HCT116 (cell line): ENCODE measurements around the gene HPN. TPM values are rescaled to one million over a fixed set of nuclear protein-coding genes. Genes with fewer than 3 reads are reported as not detected.

Experiments
- ATAC-seq: fragments of 200-7000 bp; cut with Tn5 transposase; 2 replicates; pipeline ENCODE4 v1.9.1; 2020; ENCODE audit warnings: mild to moderate bottlenecking, moderate library complexity
- BruUV-seq: library from RNA; stranded (reverse); fragments of 400-500 nt; replicated peaks from 2 replicates; lab custom pipeline; 2021; lab: Mats Ljungman, UMichigan
- CTCF ChIA-PET: fragments of 300-600 bp; sonication (Branson Sonifier 250); formaldehyde crosslinking; loops from one replicate; lab custom pipeline; 2021; ENCODE audit warnings: antibody characterized with exemption; lab: Charles Lee
- POLR2A ChIA-PET: fragments of 300-600, 350-600 bp; sonication (Branson Sonifier 250); formaldehyde crosslinking; loops from one replicate; lab custom pipeline; 2021; ENCODE audit warnings: antibody characterized with exemption; lab: Charles Lee
- RAD21 ChIA-PET, 2 experiments: fragments of 300-600 bp; sonication (Branson Sonifier 250); formaldehyde crosslinking; loops; one replicate each; lab custom pipeline; 2023; ENCODE audit warnings: low total read pairs in 2 of 2; ENCODE audit not compliant: uncharacterized antibody in 2 of 2, unreplicated experiment in 2 of 2, low non-redundant PET in 1 of 2; lab: Charles Lee
- DNase-seq: peaks from one replicate; pipeline ENCODE4 v3.0.0-alpha.2; 2010; ENCODE audit warnings: low read depth, low spot score
- H2AFZ ChIP-seq: fragments of 200-600 bp; shearing (Covaris generic), sonication (generic); 2 replicates; pipeline ENCODE4 v1.6.1; 2017; ENCODE audit warnings: low read depth, mixed run types, mixed read lengths, antibody characterized with exemption, low read length; ENCODE audit not compliant: poor library complexity, severe bottlenecking
- H3K27ac ChIP-seq: 2 replicates; pipeline ENCODE4 v1.5.1; 2012; ENCODE audit warnings: low read depth, low read length
- H3K27me3 ChIP-seq: fragments of 200-600 bp; sonication (generic); 2 replicates; pipeline ENCODE4 v1.6.1; 2016; ENCODE audit warnings: mixed run types, low read length, mixed read lengths; ENCODE audit not compliant: insufficient read depth
- H3K36me3 ChIP-seq, 2 experiments: fragments of 200-500 bp in 1 of 2; fragments of 200-600 bp in 1 of 2; sonication (Bioruptor generic) in 1 of 2; sonication (generic) in 1 of 2; 2 replicates each; pipeline versions ENCODE4 v1.5.1 to v1.6.1; 2014 to 2016; ENCODE audit warnings: low read length in 2 of 2, inconsistent platforms in 1 of 2, mixed read lengths in 1 of 2, mixed run types in 1 of 2; ENCODE audit not compliant: insufficient read depth in 2 of 2, control insufficient read depth in 1 of 2
- H3K4me1 ChIP-seq, 2 experiments: fragments of 200-600 bp in 1 of 2; sonication (generic) in 1 of 2; 2 replicates each; pipeline versions ENCODE4 v1.5.1 to v1.6.1; 2012 to 2017; ENCODE audit warnings: low read length in 2 of 2, inconsistent platforms in 1 of 2, mild to moderate bottlenecking in 1 of 2, mixed read lengths in 1 of 2, mixed run types in 1 of 2, moderate library complexity in 1 of 2; ENCODE audit not compliant: insufficient read depth in 2 of 2, control insufficient read depth in 1 of 2
- H3K4me2 ChIP-seq: fragments of 200-600 bp; sonication (generic); 2 replicates; pipeline ENCODE4 v1.6.1; 2017; ENCODE audit warnings: mixed run types, low read length, mixed read lengths
- H3K4me3 ChIP-seq, 2 experiments: fragments of 200-600 bp in 1 of 2; sonication (generic) in 1 of 2; replicated peaks in 1 of 2; 2 replicates each; pipeline ENCODE4 v1.5.1; 2011 to 2016; ENCODE audit warnings: low read length in 2 of 2, control low read depth in 1 of 2, low read depth in 1 of 2, mild to moderate bottlenecking in 1 of 2, mixed read lengths in 1 of 2, mixed run types in 1 of 2
- H3K79me2 ChIP-seq: fragments of 200-600 bp; sonication (generic); 2 replicates; pipeline ENCODE4 v1.6.1; 2017; ENCODE audit warnings: mild to moderate bottlenecking, mixed run types, low read length, moderate library complexity, mixed read lengths; ENCODE audit not compliant: insufficient read depth
- H3K9ac ChIP-seq: fragments of 200-600 bp; sonication (generic); 2 replicates; pipeline ENCODE4 v1.6.1; 2016; ENCODE audit warnings: low read length, mixed read lengths
- H3K9me2 ChIP-seq: fragments of 200-600 bp; sonication (generic), shearing (Covaris generic); 2 replicates; pipeline ENCODE4 v1.6.1; 2017; ENCODE audit warnings: mixed run types, mild to moderate bottlenecking, moderate library complexity; ENCODE audit not compliant: insufficient read depth
- H3K9me3 ChIP-seq, 2 experiments: fragments of 200-500 bp in 1 of 2; fragments of 200-600 bp in 1 of 2; sonication (Bioruptor generic) in 1 of 2; sonication (generic) in 1 of 2; 2 replicates each; pipeline ENCODE4 v1.6.1; 2014 to 2017; ENCODE audit warnings: low read length in 2 of 2, mixed read lengths in 2 of 2, inconsistent platforms in 1 of 2, low read depth in 1 of 2, mild to moderate bottlenecking in 1 of 2, mixed run types in 1 of 2, moderate library complexity in 1 of 2; ENCODE audit not compliant: control insufficient read depth in 1 of 2, insufficient read depth in 1 of 2
- H4K20me1 ChIP-seq: fragments of 200-600 bp; sonication (generic), shearing (Covaris generic); 2 replicates; pipeline ENCODE4 v1.6.1; 2017; ENCODE audit warnings: mixed run types, mild to moderate bottlenecking, moderate library complexity; ENCODE audit not compliant: insufficient read depth
- CEBPB ChIP-seq: IDR thresholded peaks from 2 replicates; pipeline ENCODE4 v1.6.1; 2012; ENCODE audit warnings: low read depth
- CTCF ChIP-seq, 3 experiments: fragments of 200-600 bp in 1 of 3; sonication (generic) in 1 of 3; IDR thresholded peaks in 2 of 3; conservative IDR thresholded peaks in 1 of 3; 2 replicates each; pipeline ENCODE4 v1.5.1; 2012 to 2017; ENCODE audit warnings: low read depth in 2 of 3, low read length in 2 of 3, antibody characterized with exemption in 1 of 3, borderline replicate concordance in 1 of 3, control low read depth in 1 of 3, mild to moderate bottlenecking in 1 of 3, mixed read lengths in 1 of 3, mixed run types in 1 of 3, moderate library complexity in 1 of 3; ENCODE audit not compliant: insufficient read depth in 1 of 3
- EZH2phosphoT487 ChIP-seq: fragments of 200-600 bp; IDR thresholded peaks from 2 replicates; pipeline ENCODE4 v1.6.1; 2018; ENCODE audit warnings: antibody characterized with exemption, borderline replicate concordance
- JUND ChIP-seq: IDR thresholded peaks from 2 replicates; pipeline ENCODE4 v1.6.1; 2012
- POLR2AphosphoS5 ChIP-seq: IDR thresholded peaks from 2 replicates; pipeline ENCODE4 v1.6.1; 2011; ENCODE audit warnings: mild to moderate bottlenecking, low read depth, low read length, moderate library complexity
- SIN3A ChIP-seq: IDR thresholded peaks from 2 replicates; pipeline ENCODE4 v1.6.1; 2012; ENCODE audit warnings: low read depth
- SRF ChIP-seq: IDR thresholded peaks from 2 replicates; pipeline ENCODE4 v1.6.1; 2012; ENCODE audit warnings: low read depth
- ZFX ChIP-seq: fragments of 450-650 bp; IDR thresholded peaks from 2 replicates; pipeline ENCODE4 v1.6.1; 2017
- intact Hi-C: fragments of 100-400 bp; cut with micrococcal nuclease; formaldehyde crosslinking; loops from 2 replicates; pipeline ENCODE4 v1.10.0; 2022
- total RNA-seq: library from RNA; stranded (reverse); gene quantifications from one replicate; pipeline ENCODE4 v1.2.1, GENCODE V29; 2021; ENCODE audit not compliant: unreplicated experiment
- TF ChIP-seq, protein P1 (sequence below): IDR thresholded peaks from 2 replicates; pipeline ENCODE4 v1.6.1; 2012; ENCODE audit warnings: low read depth
- TF ChIP-seq, protein P2 (sequence below): IDR thresholded peaks from 2 replicates; pipeline ENCODE4 v1.6.1; 2012
- TF ChIP-seq, protein P3 (sequence below): IDR thresholded peaks from 2 replicates; pipeline ENCODE4 v1.6.1; 2011; ENCODE audit warnings: mild to moderate bottlenecking, low read length, moderate library complexity; ENCODE audit not compliant: insufficient replicate concordance; ENCODE audit errors: extremely low read depth

HPN gene
- total RNA-seq, 1 experiment from 2014 or later: 0.32 TPM

- DNase-seq (no peak), ATAC-seq (no peak)
- H3K79me2 ChIP-seq: no peaks in the 10 kb centered on the region
- ChIA-PET POLR2A (no interaction called here), RAD21 (no interaction called here), CTCF (no interaction called here)
- H3K27me3 ChIP-seq: no peaks in the 10 kb centered on the region
- no peak overlapping the region for H3K4me3 ChIP-seq
- no peak for TF ChIP-seq JUND
- TF ChIP-seq, protein P1, sequence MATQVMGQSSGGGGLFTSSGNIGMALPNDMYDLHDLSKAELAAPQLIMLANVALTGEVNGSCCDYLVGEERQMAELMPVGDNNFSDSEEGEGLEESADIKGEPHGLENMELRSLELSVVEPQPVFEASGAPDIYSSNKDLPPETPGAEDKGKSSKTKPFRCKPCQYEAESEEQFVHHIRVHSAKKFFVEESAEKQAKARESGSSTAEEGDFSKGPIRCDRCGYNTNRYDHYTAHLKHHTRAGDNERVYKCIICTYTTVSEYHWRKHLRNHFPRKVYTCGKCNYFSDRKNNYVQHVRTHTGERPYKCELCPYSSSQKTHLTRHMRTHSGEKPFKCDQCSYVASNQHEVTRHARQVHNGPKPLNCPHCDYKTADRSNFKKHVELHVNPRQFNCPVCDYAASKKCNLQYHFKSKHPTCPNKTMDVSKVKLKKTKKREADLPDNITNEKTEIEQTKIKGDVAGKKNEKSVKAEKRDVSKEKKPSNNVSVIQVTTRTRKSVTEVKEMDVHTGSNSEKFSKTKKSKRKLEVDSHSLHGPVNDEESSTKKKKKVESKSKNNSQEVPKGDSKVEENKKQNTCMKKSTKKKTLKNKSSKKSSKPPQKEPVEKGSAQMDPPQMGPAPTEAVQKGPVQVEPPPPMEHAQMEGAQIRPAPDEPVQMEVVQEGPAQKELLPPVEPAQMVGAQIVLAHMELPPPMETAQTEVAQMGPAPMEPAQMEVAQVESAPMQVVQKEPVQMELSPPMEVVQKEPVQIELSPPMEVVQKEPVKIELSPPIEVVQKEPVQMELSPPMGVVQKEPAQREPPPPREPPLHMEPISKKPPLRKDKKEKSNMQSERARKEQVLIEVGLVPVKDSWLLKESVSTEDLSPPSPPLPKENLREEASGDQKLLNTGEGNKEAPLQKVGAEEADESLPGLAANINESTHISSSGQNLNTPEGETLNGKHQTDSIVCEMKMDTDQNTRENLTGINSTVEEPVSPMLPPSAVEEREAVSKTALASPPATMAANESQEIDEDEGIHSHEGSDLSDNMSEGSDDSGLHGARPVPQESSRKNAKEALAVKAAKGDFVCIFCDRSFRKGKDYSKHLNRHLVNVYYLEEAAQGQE: no peak
- no peak for TF ChIP-seq POLR2AphosphoS5
- no peak for TF ChIP-seq SRF
- TF ChIP-seq EZH2phosphoT487: no peak
- TF ChIP-seq, protein P2, sequence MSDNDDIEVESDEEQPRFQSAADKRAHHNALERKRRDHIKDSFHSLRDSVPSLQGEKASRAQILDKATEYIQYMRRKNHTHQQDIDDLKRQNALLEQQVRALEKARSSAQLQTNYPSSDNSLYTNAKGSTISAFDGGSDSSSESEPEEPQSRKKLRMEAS: no peak
- TF ChIP-seq, protein P3, sequence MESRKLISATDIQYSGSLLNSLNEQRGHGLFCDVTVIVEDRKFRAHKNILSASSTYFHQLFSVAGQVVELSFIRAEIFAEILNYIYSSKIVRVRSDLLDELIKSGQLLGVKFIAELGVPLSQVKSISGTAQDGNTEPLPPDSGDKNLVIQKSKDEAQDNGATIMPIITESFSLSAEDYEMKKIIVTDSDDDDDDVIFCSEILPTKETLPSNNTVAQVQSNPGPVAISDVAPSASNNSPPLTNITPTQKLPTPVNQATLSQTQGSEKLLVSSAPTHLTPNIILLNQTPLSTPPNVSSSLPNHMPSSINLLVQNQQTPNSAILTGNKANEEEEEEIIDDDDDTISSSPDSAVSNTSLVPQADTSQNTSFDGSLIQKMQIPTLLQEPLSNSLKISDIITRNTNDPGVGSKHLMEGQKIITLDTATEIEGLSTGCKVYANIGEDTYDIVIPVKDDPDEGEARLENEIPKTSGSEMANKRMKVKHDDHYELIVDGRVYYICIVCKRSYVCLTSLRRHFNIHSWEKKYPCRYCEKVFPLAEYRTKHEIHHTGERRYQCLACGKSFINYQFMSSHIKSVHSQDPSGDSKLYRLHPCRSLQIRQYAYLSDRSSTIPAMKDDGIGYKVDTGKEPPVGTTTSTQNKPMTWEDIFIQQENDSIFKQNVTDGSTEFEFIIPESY: no peak
- no peak for TF ChIP-seq ZFX
- TF ChIP-seq SIN3A: no peak
- no peak for TF ChIP-seq CEBPB
- no peak for TF ChIP-seq CTCF (IDR thresholded peaks at IDR 0.05 in 2 of 3, conservative IDR thresholded peaks at IDR 0.05 in 1 of 3; ENCODE audit: borderline replicate concordance in 1 of 3, insufficient read depth in 1 of 3, low read depth in 2 of 3, low read length in 2 of 3)
- H3K9me2 ChIP-seq: no peaks in the 10 kb centered on the region
- no peaks in the 10 kb centered on the region for H3K9me3 ChIP-seq
- H3K9ac ChIP-seq: no peak overlapping the region
- H3K4me1 ChIP-seq: peaks cover 0 to 10% of the 10 kb centered on the region in 2 experiments; a peak in 2 of 4 replicates
- H4K20me1 ChIP-seq: no peaks in the 10 kb centered on the region
- H3K36me3 ChIP-seq: no peaks in the 10 kb centered on the region
- no peak overlapping the region for H3K4me2 ChIP-seq
- BruUV-seq: no TSS peak
- intact Hi-C loops: no loop called here
- no peak overlapping the region for H3K27ac ChIP-seq
- H2AFZ ChIP-seq: no peak overlapping the region
Observed at GRCh38 chr19:35093941-35094647, 52.6 kb downstream of the HPN start.
